Activated T-cell treated with anti-CD3 and anti-CD28 coated beads for 1 hour (primary cell): Measurements from ENCODE around the gene DDX27.
"Not testable (repeated sequence)": the region's sequence is repeated elsewhere in the genome, so short reads cannot be mapped to it uniquely, and the experiment has no call there.

ENCODE experiments used
- DNase-seq: peaks from one replicate; pipeline ENCODE4 v3.0.0-alpha.2; 2020; ENCODE audit warnings: low read depth

Gene DDX27, protein sequence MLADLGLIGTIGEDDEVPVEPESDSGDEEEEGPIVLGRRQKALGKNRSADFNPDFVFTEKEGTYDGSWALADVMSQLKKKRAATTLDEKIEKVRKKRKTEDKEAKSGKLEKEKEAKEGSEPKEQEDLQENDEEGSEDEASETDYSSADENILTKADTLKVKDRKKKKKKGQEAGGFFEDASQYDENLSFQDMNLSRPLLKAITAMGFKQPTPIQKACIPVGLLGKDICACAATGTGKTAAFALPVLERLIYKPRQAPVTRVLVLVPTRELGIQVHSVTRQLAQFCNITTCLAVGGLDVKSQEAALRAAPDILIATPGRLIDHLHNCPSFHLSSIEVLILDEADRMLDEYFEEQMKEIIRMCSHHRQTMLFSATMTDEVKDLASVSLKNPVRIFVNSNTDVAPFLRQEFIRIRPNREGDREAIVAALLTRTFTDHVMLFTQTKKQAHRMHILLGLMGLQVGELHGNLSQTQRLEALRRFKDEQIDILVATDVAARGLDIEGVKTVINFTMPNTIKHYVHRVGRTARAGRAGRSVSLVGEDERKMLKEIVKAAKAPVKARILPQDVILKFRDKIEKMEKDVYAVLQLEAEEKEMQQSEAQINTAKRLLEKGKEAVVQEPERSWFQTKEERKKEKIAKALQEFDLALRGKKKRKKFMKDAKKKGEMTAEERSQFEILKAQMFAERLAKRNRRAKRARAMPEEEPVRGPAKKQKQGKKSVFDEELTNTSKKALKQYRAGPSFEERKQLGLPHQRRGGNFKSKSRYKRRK

GRCh38 chr20:49219091-49219923 is at the start of gene DDX27:
Gene DDX27 (plus strand): TSS chr20:49219416. CDS start chr20:49219449, 33 bp downstream.
- peak; percentile 96 for DNase-seq

DNA sequence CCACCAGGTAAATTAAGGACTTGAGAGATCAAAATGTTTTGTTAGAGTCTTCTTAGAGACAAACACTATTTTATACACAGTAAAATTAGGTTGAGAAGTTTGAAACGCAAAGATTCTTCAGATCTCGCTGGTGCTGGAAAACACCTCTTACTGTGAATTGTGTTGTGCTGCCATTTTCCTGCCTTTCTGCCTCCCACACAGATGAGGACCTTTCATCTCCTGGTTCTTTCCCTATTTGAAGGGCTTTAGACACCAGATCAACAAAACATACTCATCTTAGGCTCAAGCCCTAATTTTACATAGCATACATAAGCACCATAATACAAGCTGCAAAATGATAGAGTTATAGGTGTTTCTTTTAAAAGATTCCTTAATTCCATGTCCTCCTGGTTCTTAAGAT is 49.7 kb upstream of the DDX27 start:
- no peak for DNase-seq

- no peak for DNase-seq
These were observed 48.5 kb upstream of the DDX27 start for GRCh38 chr20:49170714-49171113.

GRCh38 chr20:49171909-49172308 is 47.3 kb upstream of the DDX27 start:
- no peak for DNase-seq

DNA sequence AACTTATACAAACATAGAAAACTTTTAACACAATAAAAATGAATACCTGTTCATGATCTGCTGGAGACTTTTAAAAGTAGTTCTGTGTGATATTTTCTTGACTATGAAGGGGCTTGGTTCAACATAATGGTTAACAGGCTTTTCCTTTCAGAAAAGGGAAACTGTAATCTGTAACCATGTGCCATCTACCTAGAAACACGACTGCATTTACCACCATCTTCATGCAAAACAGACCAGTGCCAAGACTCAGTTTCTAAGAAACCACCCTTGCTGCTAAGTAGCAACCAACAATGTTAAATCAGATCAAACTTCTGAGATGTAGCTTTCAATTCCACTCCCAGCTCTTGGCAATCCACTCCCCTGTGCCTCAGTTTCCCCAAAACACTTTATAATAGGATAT is 46.8 kb upstream of the DDX27 start:
- no peak for DNase-seq

DNA sequence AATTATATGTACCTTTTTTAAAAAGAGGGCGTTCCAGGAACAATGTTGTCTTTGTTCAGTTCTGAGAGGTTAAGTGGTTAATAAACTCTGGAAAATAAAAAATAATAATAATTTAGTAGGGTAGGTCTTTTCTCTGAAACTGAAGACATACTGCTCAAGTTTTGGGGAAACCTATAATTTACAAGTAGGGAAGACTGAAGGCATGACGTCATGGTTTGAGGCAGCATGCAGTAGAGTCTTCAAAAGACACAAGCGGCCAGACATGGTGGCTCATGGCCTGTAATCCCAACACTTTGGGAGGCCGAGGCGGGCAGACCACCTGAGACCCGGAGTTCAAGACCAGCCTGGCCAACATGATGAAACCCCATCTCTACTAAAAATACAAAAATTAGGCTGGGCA is 45.0 kb upstream of the DDX27 start:
- no peak for DNase-seq

DNA sequence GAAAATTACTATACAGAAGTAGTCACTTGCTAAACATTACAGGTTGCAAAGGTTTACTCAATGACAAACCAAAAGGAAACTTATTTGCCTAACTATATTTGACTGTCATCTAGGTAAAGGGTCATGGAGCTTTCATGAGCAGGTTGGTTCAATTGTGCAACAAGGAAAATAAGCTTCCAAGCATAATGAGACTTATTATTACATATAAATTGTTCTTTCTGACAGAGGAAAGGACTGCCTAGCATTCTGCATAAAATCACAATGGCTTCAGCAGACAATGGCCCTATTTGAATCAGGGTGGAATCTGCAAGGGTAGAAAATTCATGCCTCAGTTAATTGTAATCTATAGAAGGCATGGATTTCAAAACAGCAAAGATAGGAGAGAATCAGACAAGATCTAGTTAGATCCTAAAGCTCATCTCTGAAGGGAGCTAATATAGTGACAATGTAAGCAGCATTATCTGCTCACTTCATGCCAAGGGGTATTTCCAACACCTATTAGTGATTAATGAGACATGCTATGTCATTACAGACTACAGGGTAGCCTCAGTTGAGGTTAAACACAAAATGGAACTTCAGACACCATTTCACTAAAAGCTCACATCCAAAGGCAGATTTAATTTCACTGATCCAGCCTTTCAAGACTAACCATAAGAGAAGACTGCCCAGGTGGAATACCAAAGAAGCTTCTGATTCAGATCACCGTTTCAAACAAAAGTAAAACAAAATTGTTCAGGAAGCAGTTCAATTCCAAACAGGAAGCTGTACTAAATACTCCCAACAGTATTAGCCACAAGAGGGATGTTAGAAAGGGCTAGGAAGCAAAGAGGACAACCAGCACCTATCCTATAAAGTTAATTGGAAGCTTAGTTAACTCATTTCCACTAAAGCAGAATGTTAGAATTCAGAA is 39.6 kb upstream of the DDX27 start:
- DNase-seq = no peak

DNA sequence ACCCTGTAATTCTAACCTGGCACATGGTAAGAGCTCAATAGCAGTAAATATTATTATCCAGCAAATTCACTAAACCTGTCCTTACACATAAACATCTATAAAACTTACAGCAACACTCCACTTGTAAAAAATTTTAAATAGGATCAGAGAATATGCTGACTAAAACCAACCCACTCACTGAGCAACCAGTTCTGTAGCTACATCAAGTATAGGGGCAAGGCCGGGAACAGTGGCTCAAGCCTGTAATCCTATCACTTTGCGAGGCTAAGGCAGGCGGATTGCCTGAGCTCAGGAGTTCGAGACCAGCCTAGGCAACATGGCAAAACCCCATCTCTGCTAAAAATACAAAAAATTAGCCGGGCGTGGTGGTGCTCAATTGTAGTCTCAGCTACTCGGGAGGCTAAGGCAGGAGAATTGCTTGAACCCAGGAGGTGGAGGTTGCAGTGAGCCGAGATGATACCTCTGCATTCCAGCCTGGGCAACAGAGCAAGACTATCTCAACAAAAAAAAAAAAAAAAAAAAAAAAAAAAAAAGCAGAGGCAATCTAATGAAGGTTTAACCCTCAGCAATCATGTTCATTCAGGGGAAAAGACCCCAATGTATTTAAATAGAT is 37.8 kb upstream of the DDX27 start:
- DNase-seq = no peak

DNA sequence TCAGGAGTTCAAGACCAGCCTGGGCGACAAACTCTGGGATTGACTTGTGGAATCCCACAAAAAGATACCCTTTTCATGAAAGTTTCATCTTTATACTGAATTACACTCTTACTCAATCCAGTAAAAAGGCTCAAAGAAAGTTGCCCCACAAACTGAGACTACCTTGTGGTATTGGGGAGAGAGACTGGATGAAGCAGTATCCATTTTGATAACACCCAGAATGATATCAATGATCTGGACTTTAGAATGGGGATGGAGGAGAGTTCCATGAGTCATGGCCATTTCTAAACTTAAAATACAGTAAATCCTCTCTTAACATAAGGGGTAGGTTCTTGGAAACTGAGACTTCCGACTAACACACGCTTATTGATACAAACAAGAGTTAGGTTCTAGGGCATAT is 35.8 kb upstream of the DDX27 start:
- DNase-seq = no peak

DNA sequence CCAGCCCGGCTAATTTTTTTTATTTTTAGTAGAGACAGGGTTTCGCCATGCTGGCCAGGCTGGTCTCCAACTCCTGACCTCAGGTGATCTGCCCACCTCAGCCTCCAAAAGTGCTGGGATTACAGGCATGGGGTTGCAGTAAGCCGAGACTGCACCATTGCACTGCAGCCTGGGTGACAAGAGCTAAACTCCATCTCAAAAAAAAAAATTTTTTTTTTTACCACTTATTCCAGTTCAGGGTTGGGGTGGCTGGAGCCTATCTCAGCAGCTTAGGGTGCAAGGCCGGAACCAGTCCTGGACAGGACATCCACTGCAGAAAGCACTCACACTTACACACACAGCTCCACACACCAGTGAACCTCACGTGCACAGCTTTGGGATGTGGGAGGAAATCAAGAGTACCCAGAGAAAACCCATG is 35.1 kb upstream of the DDX27 start:
- DNase-seq = not testable (repeated sequence)

DNA sequence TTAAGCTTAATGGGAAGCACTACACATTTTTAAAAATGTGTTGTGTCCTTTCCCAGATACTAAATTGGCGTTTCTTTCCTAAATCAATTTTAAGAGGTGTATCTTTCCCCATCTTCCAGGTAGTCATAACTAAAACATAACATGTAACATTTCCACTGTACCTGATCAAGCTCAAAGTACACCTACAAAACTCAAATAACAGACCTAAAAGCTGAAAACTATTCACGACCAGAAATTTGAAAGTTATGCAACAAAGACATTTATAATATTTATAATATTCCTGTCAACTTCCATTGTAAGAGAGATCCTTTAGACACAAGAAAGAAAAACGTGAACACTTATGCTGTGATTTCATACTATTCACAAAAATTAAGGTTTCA is 34.5 kb upstream of the DDX27 start:
- DNase-seq = no peak

GRCh38 chr20:49185071-49185761 is 34.0 kb upstream of the DDX27 start:
- no peak for DNase-seq

DNA sequence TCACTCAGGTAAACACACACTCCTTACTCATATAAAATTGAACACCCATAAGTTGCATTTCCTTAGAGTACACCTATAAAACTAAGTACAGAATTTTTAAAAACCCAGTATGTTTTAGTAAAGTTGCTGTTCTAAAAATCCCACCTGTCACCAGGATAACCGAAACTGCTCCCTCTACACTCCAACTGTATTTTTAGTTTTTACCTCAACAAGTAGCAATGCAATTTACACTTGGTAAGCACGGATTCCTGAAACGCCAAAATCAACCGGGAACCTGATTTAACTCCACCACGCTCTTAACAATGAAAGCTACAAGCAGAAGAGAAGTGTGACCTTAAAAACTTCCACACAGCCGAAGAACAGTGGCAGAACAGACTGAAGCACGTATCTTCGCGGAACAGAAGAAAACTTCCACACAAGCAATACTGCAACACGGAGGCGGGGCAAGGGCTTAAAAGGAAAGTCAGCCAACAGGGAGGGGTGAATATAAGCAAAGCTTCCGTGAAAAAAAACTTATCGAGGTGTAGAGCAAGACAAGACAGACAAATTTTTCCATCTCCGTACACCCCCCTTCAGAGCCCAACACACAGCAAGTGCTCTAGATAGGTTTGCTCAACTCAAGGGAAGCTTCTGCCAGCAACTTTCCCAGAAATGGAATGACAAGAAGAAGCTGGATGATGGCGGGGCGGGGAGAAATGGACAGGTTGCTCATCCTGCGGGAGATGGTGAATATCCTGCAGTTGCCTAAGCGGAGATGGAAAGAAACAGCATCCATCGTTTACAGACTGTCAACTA is 32.5 kb upstream of the DDX27 start:
- peak; percentile 58 for DNase-seq

DNA sequence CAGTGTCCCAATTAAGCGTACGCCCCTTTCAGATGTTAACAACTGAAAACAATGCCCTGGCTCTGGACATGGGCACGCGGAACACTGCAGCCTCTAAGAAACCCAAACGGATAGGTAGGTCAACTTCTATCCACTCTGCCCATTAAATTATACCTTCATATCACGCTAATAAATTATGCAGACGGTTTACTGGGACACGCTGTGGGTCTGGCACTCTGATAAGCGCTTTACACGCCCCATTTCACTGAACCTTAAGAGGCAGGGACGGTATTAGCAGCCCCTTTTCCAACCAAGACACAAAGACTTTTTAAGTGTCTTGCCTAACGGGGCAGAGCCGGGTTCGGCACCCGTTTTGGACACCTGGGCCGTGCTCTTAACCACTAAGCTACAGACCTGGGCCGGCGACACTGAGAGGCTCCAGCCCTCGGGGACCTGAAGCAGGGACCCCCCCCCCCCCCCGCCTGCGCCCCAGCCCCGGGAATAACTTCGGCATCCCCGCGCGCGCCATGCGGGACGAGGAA is 31.8 kb upstream of the DDX27 start:
- DNase-seq = peak; percentile 6

GRCh38 chr20:49187851-49188641 is 31.2 kb upstream of the DDX27 start, which contains the start of gene STAU1:
Gene STAU1 (minus strand): TSS chr20:49188334. CDS start chr20:49166201, 22,133 bp downstream.
- peak; percentile 86 for DNase-seq

DNA sequence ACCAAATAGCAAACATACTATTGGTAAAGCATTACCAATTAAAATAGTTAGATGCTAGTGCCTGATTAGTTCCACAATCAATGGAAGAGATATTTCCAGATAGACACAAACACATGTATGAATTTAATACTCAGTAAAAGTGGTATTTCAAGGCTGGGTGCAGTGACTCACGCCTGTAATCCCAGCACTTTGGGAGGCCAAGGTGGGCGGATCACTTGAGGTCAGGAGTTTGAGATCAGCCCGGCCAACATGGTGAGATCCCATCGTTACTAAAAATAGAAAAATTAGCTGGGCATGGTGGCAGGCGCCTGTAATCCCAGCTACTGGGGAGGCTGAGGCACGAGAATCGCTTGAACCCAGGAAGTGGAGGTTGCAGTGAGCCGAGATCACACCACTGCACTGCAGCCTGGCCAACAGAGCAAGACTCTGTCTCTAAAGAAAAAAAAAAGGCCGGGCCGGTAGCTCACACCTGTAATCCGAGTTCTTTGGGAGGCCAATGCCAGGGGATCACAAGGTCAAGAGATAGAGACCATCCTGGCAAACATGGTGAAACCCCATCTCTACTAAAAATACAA is 26.2 kb upstream of the DDX27 start:
- DNase-seq = not testable (repeated sequence)

DNA sequence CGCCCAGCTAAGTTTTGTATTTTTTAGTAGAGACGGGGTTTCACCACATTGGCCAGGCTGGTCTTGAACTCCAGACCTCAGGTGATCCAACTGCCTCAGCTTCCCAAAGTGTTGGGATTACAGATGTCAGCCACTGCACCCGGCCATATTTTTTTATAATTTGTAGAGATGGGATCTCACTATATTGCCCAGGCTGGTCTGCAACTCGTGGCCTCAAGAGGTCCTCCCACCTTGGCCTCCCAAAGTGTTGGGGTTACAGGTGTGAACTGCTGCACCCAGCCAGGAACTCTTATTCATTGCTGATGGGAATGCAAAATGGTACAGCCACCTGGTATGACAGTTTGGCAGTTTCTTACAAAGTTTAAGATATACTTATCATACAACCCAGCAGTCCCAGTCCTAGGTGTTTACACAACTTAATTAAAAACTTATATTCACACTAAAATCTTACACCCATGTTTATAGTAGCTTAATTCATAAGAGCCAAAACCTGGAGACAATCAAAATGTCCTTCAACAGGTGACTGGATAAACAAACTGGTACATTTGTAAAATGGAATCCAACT is 19.4 kb upstream of the DDX27 start:
- DNase-seq = no peak

- DNase-seq = no peak
These were observed 16.2 kb upstream of the DDX27 start for GRCh38 chr20:49203011-49203410.
